Activated naive CD4-positive, alpha-beta T cell treated with Interleukin-2 at 50 U/mL for 16 hours (primary cell): ENCODE measurements around the gene CCDC159.
A peak's percentile ranks its signal among the peaks of the same experiment; 100 is the strongest.
"Not testable (repeated sequence)": the region's sequence is repeated elsewhere in the genome, so short reads cannot be mapped to it uniquely, and the experiment has no call there.

Source experiments
- DNase-seq: peaks from one replicate; pipeline ENCODE4 v3.0.0-alpha.2; 2020

CCDC159 gene

DNA sequence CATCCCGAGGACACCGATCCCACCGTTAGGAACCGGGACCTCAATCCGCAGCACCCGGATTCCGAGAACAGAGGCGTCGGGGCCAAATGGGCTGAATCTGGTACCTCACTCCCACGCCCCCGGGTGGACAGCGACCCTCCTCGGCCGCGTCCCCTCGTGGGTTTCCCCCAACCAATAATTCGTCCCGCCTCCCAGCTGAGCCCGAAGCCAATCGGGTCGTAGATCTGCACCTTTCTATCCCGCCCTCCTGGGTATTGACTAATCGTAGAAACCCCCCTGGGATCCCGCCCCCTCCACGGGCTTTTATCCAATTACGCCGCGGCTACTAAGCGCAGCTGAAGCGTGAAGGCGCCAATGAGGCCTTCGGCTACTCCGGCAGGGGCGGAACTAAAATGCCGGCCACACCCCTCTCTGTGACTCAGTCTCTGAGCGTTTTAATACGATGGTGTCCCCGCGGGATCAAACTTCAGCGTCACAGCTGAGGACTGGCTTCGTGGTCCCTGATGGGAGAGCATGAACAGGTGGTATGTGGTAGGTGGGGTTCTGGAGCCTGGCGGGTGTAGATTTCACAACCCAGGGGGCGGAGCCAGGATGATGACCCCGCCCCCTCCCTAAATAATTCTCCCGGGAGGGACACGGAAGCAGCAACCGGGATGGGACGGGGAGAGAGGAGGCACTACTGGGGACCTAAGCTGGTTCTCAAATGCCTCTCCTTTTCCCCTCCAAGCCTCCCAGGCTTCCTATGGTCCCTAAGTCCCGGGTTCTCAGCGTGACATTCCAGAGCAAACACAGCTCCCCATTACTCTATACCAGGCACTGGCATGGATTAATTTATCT is at the start of gene CCDC159, which contains the start of gene TMEM205:
Gene CCDC159 (plus strand): TSS at position 416 of the 837 bp plus-strand sequence. CDS start 88 bp downstream, at position 504.
Gene TMEM205 (minus strand): TSS at position 165 of the 837 bp plus-strand sequence. CDS start 649 bp downstream, outside the sequence.
- DNase-seq, result peak; percentile 99

DNA sequence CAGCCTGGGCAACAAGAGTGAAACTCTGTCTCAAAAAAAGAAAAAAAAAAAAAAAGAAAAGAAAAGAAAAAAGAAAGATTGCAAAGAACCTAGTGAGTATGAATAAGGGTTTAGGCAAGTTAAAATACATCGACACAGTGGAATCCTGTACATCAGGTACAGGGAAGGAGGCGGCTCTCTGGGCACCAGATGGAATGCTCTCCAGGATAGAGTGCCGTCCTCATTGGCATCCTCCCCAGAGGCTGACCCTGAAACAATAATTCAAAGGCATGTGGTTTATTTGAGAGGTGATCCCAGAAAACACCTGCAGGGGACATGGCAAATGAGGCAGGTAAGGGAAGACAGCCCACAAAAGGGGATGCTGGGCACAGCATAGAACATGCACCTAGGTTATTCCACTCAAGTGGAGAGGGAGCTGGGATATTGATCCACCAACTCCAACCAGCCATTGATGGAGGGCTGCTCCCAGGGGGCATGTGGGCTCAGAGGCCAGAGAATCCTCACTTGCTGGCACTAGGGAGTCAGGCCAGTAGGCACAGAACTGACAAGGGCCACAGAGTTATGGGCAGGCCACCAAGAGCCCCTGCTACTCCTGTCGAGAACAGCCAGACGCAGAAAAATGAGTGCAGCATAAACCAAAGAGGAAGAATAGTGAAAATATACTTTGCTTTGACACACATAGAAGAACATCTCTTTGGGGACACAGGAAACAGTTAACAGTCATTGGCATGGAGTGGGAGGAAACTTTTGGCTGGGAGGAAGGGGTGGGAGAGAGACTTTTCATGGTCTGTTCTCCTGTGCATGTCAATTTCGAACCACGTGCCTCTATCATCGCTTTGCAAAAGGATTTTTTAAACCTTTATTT is 46.1 kb upstream of the CCDC159 start:
- DNase-seq, result no peak

GRCh38 chr19:11300811-11301120 is 45.6 kb upstream of the CCDC159 start:
- DNase-seq, result no peak

GRCh38 chr19:11304936-11305335 is 41.4 kb upstream of the CCDC159 start:
- DNase-seq, result no peak

GRCh38 chr19:11306337-11306736 is 40.0 kb upstream of the CCDC159 start:
- DNase-seq, result no peak

GRCh38 chr19:11320278-11320995 is 25.9 kb upstream of the CCDC159 start:
- not testable (repeated sequence) for DNase-seq

GRCh38 chr19:11321191-11322126 is 24.9 kb upstream of the CCDC159 start:
- no peak for DNase-seq

DNA sequence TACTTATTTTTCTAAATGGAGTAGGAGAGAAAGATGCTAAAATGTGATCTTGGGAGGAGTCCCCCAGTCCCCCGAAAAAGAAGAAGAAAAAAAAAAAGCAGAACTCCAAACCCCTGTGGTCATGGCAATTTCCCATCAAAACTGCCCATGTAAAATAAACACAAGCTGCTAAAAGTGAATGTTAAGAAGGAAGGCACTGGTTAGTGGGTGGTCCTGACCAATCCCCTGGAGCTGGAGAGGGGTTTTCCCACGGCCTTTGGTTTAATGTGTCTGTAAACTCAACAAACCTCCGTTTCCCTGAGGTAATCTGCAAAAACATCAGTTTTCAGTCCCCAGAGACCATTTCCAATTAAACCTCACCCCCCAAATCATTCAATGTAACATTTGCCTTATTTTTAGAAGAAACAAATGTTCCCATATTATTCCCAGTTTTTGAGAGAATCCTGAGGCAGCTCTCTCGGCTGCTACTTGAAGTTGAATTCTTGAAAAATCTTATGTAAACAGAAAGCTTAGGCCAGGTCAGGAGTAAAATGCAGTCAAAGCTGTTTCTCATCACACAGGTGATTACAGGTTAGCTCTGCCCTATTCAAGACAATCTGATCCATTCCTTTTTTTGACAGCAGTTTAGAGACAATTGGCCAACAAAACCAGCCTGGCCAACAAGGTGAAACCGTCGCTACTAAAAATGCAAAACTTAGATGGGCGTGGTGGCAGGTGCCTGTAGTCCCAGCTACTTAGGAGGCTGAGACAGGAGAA is 23.9 kb upstream of the CCDC159 start:
- no peak for DNase-seq

DNA sequence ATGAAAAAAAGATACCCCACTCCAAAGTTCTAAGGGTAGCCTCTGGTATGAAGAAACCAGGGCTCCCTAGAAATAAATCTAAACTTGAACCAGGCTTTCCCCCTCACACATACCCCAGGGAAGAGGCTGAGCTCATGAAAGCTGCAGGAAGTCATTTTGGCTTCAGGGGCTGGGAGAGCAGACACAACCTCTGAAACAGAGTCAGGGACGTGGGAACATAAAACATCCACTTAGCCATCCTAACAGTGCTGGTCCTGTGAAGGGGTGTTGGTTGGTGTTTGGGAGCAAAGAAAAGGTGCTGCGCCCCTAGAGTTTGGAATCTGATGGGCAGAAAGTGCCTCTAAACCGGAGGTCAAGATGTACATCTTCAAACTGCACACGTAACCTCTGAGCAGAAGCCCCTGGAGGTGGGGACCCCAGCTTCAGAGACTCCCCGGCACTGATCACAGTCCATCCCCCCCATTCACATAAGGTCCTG is 22.7 kb upstream of the CCDC159 start:
- no peak for DNase-seq

DNA sequence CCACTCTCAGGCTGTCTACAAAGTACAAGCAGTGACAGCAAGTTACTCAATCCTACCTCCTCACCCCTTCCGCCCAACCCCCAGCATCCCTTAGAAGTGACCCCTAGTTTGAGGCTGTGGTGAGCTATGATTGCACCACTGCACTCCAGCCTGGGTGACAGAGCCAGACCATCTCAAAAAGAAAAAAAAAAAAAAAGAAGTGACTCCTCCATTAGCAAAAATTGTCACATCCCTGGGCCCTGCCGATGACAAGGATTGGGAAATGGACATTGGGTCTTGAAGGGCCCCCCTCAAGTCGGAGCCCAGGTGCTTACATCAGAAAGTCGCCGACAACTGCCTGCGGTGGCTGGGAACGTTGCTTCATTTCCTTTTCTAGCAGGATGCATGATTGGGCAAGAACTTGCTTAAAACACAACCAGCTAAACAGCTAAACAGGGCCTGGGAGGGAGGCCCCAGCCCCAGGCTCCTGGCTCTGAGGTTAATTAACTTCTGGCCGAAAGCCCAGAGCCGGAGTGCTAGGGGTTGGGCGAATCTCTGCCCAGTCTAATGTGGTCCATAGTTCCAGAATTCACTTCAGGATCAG is 22.1 kb upstream of the CCDC159 start:
- DNase-seq, result peak; percentile 31

DNA sequence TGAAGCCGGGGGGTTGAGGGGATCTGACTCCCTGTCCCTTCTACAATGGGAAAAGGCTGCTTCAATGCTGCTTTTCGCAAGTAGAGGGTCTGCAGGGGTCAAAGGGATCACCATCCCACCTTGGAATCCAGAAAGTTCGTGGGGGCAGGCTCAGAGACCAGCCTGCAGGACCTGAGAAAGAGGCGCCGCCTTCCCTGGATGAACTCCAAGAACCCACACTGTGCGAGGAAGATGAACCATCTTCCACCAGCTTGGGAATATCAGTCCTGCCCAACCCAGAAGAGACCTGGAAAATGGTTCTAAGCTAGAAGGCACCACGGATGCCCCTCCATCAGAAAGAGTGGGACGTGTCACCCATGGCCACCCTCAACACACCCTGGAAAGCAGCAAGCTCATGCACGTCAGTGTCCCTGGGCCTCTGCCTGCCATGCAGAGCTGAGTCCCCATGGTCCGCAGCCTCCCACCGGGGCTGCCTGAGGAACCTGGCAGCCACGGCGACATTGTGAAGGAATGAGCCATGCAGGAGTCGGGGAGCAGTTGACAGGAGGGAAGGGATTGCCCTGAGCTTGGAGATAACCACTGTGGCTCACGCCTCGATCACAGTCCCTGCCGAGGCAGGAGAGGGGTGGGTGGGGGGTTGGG is 21.4 kb upstream of the CCDC159 start:
- no peak for DNase-seq

DNA sequence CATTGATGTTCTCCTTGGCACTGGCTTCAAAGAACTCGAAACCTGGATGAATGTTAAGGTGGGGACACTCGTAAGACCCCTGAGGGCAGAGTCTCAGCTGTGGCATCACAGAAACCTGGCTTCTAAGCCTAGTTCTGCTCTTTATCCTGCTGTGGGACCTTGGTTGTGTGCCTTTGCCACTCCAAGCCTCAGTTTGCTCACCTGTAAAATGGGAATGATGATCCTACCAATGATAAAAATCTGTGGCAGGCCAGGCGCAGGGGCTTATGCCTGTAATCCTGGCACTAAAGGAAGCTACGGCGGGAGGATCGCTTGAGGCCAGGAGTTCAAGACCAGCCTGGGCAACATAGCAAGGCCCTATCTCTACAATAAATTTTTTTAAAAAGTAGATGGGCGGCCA is 20.8 kb upstream of the CCDC159 start:
- DNase-seq, result no peak

- DNase-seq, result no peak
These were observed 16.2 kb upstream of the CCDC159 start for GRCh38 chr19:11330127-11330526.

DNA sequence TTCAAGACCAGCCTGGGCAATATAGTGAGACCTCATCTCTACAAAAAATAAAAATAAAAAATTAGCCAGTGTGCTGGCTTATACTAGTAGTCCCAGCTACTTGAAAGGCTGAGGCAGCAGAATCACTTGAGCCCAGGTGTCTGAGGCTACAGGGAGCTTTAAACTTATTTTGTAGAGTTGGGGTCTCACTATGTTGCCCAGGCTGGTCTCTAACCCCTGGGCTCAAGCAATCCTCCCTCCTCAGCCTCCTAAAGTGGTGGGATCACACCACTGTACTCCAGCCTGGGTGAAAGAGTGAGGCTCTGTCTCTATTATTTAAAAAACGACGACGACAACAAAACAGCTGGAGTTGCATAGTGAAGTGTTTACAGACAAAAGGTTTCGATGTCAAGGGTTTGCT is 14.8 kb upstream of the CCDC159 start:
- no peak for DNase-seq

DNA sequence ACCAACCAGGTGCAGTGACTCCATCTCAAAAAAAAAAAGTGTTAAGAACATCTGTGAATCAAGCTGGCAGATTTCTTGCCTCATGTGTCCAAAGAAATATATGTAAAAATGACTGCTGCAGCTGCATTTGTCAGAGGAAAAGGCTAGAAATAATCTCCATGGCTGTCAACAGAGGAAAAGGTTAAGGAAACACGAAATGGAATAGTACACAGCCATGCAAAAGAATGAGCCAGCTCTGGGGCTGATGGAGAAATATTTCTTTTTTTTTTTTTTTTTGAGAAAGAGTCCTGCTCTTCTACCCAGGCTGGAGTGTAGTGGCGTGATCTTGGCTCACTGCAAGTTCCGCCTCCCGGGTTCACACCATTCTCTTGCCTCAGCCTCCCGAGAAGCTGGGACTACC is 13.5 kb upstream of the CCDC159 start:
- DNase-seq, result no peak

- DNase-seq, result not testable (repeated sequence)
These were observed 12.5 kb upstream of the CCDC159 start for GRCh38 chr19:11333838-11334237.

- DNase-seq, result no peak
These were observed 10.7 kb upstream of the CCDC159 start for GRCh38 chr19:11335449-11336146.

- DNase-seq, result no peak
These were observed 9.2 kb upstream of the CCDC159 start for GRCh38 chr19:11337080-11337479.

DNA sequence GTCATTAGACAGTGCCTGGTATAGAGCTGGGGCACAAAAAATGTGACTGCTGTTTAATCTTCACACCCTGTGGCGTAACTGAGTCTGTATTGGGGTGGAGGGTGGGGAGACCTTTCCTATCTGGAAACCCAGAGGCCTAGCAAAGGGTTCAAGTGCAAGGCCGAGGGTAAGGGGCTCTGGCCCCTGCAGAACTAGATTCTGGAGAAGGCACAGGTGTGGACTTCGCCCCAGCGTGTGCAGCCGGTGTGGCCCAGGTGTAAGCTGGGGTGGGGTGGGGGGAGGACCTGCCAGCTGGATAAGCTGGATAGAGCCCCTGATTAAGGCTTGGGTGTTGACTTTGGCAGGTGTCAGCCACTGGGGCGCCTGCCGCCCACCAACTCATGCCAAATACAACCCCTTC is 8.2 kb upstream of the CCDC159 start:
- no peak for DNase-seq
